WTC11 (cell line): Measurements from ENCODE around the gene GSTT4. TPM values are rescaled to one million over a fixed set of nuclear protein-coding genes. Genes with fewer than 3 reads are reported as not detected.

Experiments
- total RNA-seq: library from RNA; stranded (reverse); gene quantifications from 3 replicates; pipeline ENCODE4 v1.2.3, GENCODE V29; 2021

Gene GSTT4
- total RNA-seq, 1 experiment from 2014 or later: not detected

Other genes with a start within 250 kb of the GSTT4 start
- 2.7 to 3.6 TPM (median 3.5 TPM) in 3 replicates for gene C22orf15, start 242.5 kb downstream of the GSTT4 start, total RNA-seq
- 170 to 198 TPM (median 171 TPM) in 3 replicates for gene CHCHD10, start 237.5 kb downstream of the GSTT4 start, total RNA-seq
- gene MMP11, start 232.6 kb downstream of the GSTT4 start, total RNA-seq: 14.5 to 16.5 TPM (median 16.2 TPM) in 3 replicates
- 135 to 149 TPM (median 146 TPM) in 3 replicates for gene SMARCB1, start 218.5 kb downstream of the GSTT4 start, total RNA-seq
- gene DERL3, start 166.4 kb downstream of the GSTT4 start, total RNA-seq: 10.9 to 12.5 TPM (median 11.3 TPM) in 3 replicates
- gene SLC2A11, start 147.6 kb downstream of the GSTT4 start, total RNA-seq: 17.2 to 21.1 TPM (median 19.9 TPM) in 3 replicates
- 1,424 to 1,978 TPM (median 1,885 TPM) in 3 replicates for gene MIF, start 111.1 kb downstream of the GSTT4 start, total RNA-seq
- gene GSTT2B, start 44.3 kb downstream of the GSTT4 start, total RNA-seq: 16.6 to 23.2 TPM (median 19.8 TPM) in 3 replicates
- 3.6 to 5.8 TPM (median 3.6 TPM) in 3 replicates for gene DDTL, start 38.6 kb downstream of the GSTT4 start, total RNA-seq
- 194 to 238 TPM (median 205 TPM) in 3 replicates for gene DDT, start 31.0 kb downstream of the GSTT4 start, total RNA-seq
- gene GSTT2, start 25.3 kb downstream of the GSTT4 start, total RNA-seq: 0.50 to 1.2 TPM (median 1.1 TPM) in 3 replicates
- gene CABIN1, start 5.9 kb upstream of the GSTT4 start, total RNA-seq: 72.5 to 79.2 TPM (median 79.0 TPM) in 3 replicates
- 0.85 to 1.1 TPM (median 0.94 TPM) in 3 replicates for gene SUSD2, start 176.0 kb upstream of the GSTT4 start, total RNA-seq
- gene GGT5, start 239.6 kb upstream of the GSTT4 start, total RNA-seq: 0.09 to 0.32 TPM (median 0.20 TPM) in 3 replicates